Vagina (tissue), 2 donors: ENCODE results near the gene SLC6A6.

Experiments used
- CTCF ChIP-seq, 3 experiments: fragments of 450-650 bp in 2 of 3; fragments of 200-600 bp in 1 of 3; sonication (generic) in 1 of 3; IDR thresholded peaks; one replicate each; pipeline ENCODE4 v1.5.1; 2017 to 2019; ENCODE audit warnings: antibody characterized with exemption in 3 of 3, mild to moderate bottlenecking in 2 of 3, moderate library complexity in 2 of 3
- POLR2A ChIP-seq, 2 donors: fragments of 450-650 bp; IDR thresholded peaks; one replicate each; pipeline ENCODE4 v1.6.1; 2017; ENCODE audit warnings: antibody characterized with exemption in 2 of 2, mild to moderate bottlenecking in 2 of 2, moderate library complexity in 2 of 2

GRCh38 chr3:14463330-14464140 lies 61.1 kb downstream of the SLC6A6 start:
- TF ChIP-seq POLR2A (IDR thresholded peaks at IDR 0.05), result no peak
- no peak for TF ChIP-seq CTCF (IDR thresholded peaks at IDR 0.05)
